H1 (cell line): Measurements from ENCODE around the gene GALNT2. TPM values are rescaled to one million over a fixed set of nuclear protein-coding genes. Genes with fewer than 3 reads are reported as not detected.

Experiments used
- CTCF ChIA-PET: fragments of 300-600 bp; sonication (Branson Sonifier 250); formaldehyde crosslinking; loops from one replicate; lab custom pipeline; 2021; ENCODE audit not compliant: partially characterized antibody; lab: Charles Lee
- POLR2A ChIA-PET: fragments of 300-600 bp; sonication (Branson Sonifier 250); formaldehyde crosslinking; loops from one replicate; lab custom pipeline; 2021; ENCODE audit warnings: inconsistent platforms; ENCODE audit not compliant: partially characterized antibody; lab: Charles Lee
- DNase-seq, 2 experiments: peaks; one replicate each; pipeline versions ENCODE4 v3.0.0 to v3.0.0-alpha.2; 2010 to 2022; ENCODE audit warnings: low spot score in 2 of 2, low read depth in 1 of 2, mixed read lengths in 1 of 2
- FAIRE-seq: peaks from 2 replicates; lab custom pipeline; 2011; peaks lifted over from hg19 to GRCh38; lab: Jason Lieb, UNC
- H2AFZ ChIP-seq: 2 replicates; pipeline ENCODE4 v1.8.1; 2012; ENCODE audit warnings: low read length, inconsistent platforms
- H2AK5ac ChIP-seq: 2 replicates; pipeline ENCODE4 v1.6.1; 2013; ENCODE audit warnings: low read depth, low read length
- H2BK120ac ChIP-seq: replicated peaks from 2 replicates; pipeline ENCODE3; 2013; ENCODE audit warnings: low read depth, low read length, inconsistent platforms
- H2BK12ac ChIP-seq: 2 replicates; pipeline ENCODE4 v1.6.1; 2013; ENCODE audit warnings: low read depth, low read length
- H2BK15ac ChIP-seq: 2 replicates; pipeline ENCODE4 v1.6.1; 2013; ENCODE audit warnings: low read length
- H2BK20ac ChIP-seq: 2 replicates; pipeline ENCODE4 v1.6.1; 2013; ENCODE audit warnings: low read length
- H2BK5ac ChIP-seq: 2 replicates; pipeline ENCODE4 v1.6.1; 2013; ENCODE audit warnings: low read depth, low read length
- H3K14ac ChIP-seq: 2 replicates; pipeline ENCODE4 v1.6.1; 2013; ENCODE audit warnings: inconsistent platforms; ENCODE audit not compliant: insufficient read length
- H3K18ac ChIP-seq: 2 replicates; pipeline ENCODE4 v1.6.1; 2013; ENCODE audit warnings: low read length; ENCODE audit errors: extremely low read depth
- H3K23ac ChIP-seq: 2 replicates; pipeline ENCODE4 v1.6.1; 2013; ENCODE audit warnings: inconsistent platforms; ENCODE audit not compliant: insufficient read length
- H3K23me2 ChIP-seq: 2 replicates; pipeline ENCODE4 v1.6.1; 2013; ENCODE audit warnings: low read depth, low read length
- H3K27ac ChIP-seq: 2 replicates; pipeline ENCODE4 v1.6.1; 2011; ENCODE audit warnings: low read depth, low read length, inconsistent platforms
- H3K27me3 ChIP-seq, 4 experiments: replicated peaks in 1 of 4; 1 replicate in 1 of 4; 2 replicates in 3 of 4; pipeline versions ENCODE4 v1.6.1 to v1.8.1; 2011 to 2013; ENCODE audit warnings: low read length in 3 of 4, mild to moderate bottlenecking in 3 of 4, inconsistent platforms in 2 of 4, mixed read lengths in 2 of 4, moderate library complexity in 1 of 4; ENCODE audit not compliant: control insufficient read depth in 3 of 4, insufficient read depth in 3 of 4; ENCODE audit errors: extremely low read depth in 1 of 4
- H3K36me3 ChIP-seq, 4 experiments: 2 replicates each; pipeline versions ENCODE4 v1.6.1 to v1.8.1; 2011 to 2013; ENCODE audit warnings: mild to moderate bottlenecking in 4 of 4, low read length in 3 of 4, moderate library complexity in 2 of 4, control low read depth in 1 of 4, inconsistent platforms in 1 of 4; ENCODE audit not compliant: insufficient read depth in 4 of 4, control insufficient read depth in 2 of 4
- H3K4ac ChIP-seq: replicated peaks from 2 replicates; pipeline ENCODE3; 2013; ENCODE audit warnings: low read length, low read depth, mixed read lengths, inconsistent platforms; ENCODE audit not compliant: insufficient read length
- H3K4me1 ChIP-seq, 4 experiments: replicated peaks in 1 of 4; 1 replicate in 1 of 4; 2 replicates in 3 of 4; pipeline versions ENCODE4 v1.6.1 to v1.8.1; 2011 to 2013; ENCODE audit warnings: low read length in 3 of 4, inconsistent platforms in 2 of 4, mixed read lengths in 1 of 4; ENCODE audit not compliant: insufficient read depth in 4 of 4, control insufficient read depth in 3 of 4
- H3K4me2 ChIP-seq, 2 experiments: 2 replicates each; pipeline versions ENCODE4 v1.6.1 to v1.8.1; 2011 to 2013; ENCODE audit warnings: low read depth in 2 of 2, low read length in 2 of 2, control low read depth in 1 of 2, inconsistent platforms in 1 of 2, mild to moderate bottlenecking in 1 of 2; ENCODE audit not compliant: insufficient read depth in 1 of 2
- H3K4me3 ChIP-seq, 4 experiments: fragments of 200-600, 300-600 bp in 1 of 4; sonication (generic), shearing (Covaris generic), sonication (Bioruptor Twin) in 1 of 4; 2 replicates each; pipeline versions ENCODE4 v1.5.1 to v1.8.1; 2011 to 2016; ENCODE audit warnings: low read length in 4 of 4, low read depth in 3 of 4, control low read depth in 2 of 4, inconsistent platforms in 2 of 4, mild to moderate bottlenecking in 2 of 4, mixed read lengths in 1 of 4, moderate library complexity in 1 of 4; ENCODE audit not compliant: insufficient read depth in 2 of 4; ENCODE audit errors: extremely low read depth in 1 of 4
- H3K56ac ChIP-seq: replicated peaks from 2 replicates; pipeline ENCODE3; 2013; ENCODE audit warnings: low read depth, mild to moderate bottlenecking, mixed read lengths, low read length, inconsistent platforms; ENCODE audit not compliant: insufficient read length
- H3K79me1 ChIP-seq: 2 replicates; pipeline ENCODE4 v1.6.1; 2013; ENCODE audit warnings: low read depth, low read length, control low read depth
- H3K79me2 ChIP-seq, 2 experiments: 2 replicates each; pipeline versions ENCODE4 v1.6.1 to v1.8.1; 2012 to 2013; ENCODE audit warnings: low read length in 2 of 2, mild to moderate bottlenecking in 2 of 2, inconsistent platforms in 1 of 2; ENCODE audit not compliant: insufficient read depth in 2 of 2, control insufficient read depth in 1 of 2
- H3K9ac ChIP-seq, 4 experiments: replicated peaks in 1 of 4; 1 replicate in 1 of 4; 2 replicates in 3 of 4; pipeline versions ENCODE4 v1.6.1 to v1.8.1; 2011 to 2013; ENCODE audit warnings: low read depth in 3 of 4, low read length in 3 of 4, control low read depth in 2 of 4, mild to moderate bottlenecking in 2 of 4, moderate library complexity in 2 of 4, inconsistent platforms in 1 of 4; ENCODE audit errors: extremely low read depth in 1 of 4
- H3K9me3 ChIP-seq, 2 experiments: 2 replicates each; pipeline versions ENCODE4 v1.6.1 to v1.8.1; 2012 to 2013; ENCODE audit warnings: mild to moderate bottlenecking in 2 of 2, moderate library complexity in 2 of 2, control low read depth in 1 of 2, inconsistent platforms in 1 of 2, low read depth in 1 of 2, low read length in 1 of 2, mixed read lengths in 1 of 2; ENCODE audit not compliant: insufficient read depth in 2 of 2
- H4K20me1 ChIP-seq, 2 experiments: replicated peaks in 1 of 2; 2 replicates each; pipeline versions ENCODE3 to v1.8.1; 2011 to 2013; ENCODE audit warnings: inconsistent platforms in 2 of 2, low read length in 2 of 2, mild to moderate bottlenecking in 1 of 2; ENCODE audit not compliant: insufficient read depth in 2 of 2, control insufficient read depth in 1 of 2
- H4K5ac ChIP-seq: 2 replicates; pipeline ENCODE4 v1.6.1; 2013; ENCODE audit warnings: low read length, low read depth, mixed read lengths, inconsistent platforms; ENCODE audit not compliant: insufficient read length
- H4K8ac ChIP-seq: 2 replicates; pipeline ENCODE4 v1.8.0; 2013; ENCODE audit warnings: mild to moderate bottlenecking, moderate library complexity, low read length, inconsistent platforms; ENCODE audit not compliant: insufficient read depth; ENCODE audit errors: extremely low read depth
- H4K91ac ChIP-seq: replicated peaks from 2 replicates; pipeline ENCODE3; 2013; ENCODE audit warnings: low read length, mixed read lengths, inconsistent platforms; ENCODE audit not compliant: insufficient read length
- BACH1 ChIP-seq: IDR thresholded peaks from 2 replicates; pipeline ENCODE4 v1.6.1; 2012; ENCODE audit warnings: low read length, improper control_type of control experiment
- BRCA1 ChIP-seq: IDR thresholded peaks from 2 replicates; pipeline ENCODE4 v1.6.1; 2012; ENCODE audit warnings: low read depth, low read length, improper control_type of control experiment
- CBX5 ChIP-seq: fragments of 300-800, 300-1000 bp; sonication (generic); IDR thresholded peaks from 2 replicates; pipeline ENCODE4 v1.7.1; 2016; ENCODE audit warnings: antibody characterized with exemption, low read length, low read depth
- CEBPB ChIP-seq: IDR thresholded peaks from 2 replicates; pipeline ENCODE4 v1.6.1; 2012; ENCODE audit warnings: low read depth, low read length
- CREB1 ChIP-seq: IDR thresholded peaks from 2 replicates; pipeline ENCODE4 v1.6.1; 2012; ENCODE audit warnings: inconsistent platforms
- GTF2F1 ChIP-seq: IDR thresholded peaks from 2 replicates; pipeline ENCODE4 v1.6.1; 2012; ENCODE audit warnings: low read depth, low read length, improper control_type of control experiment, borderline replicate concordance
- KDM1A ChIP-seq: fragments of 200-600, 300-600 bp; sonication (generic); IDR thresholded peaks from 2 replicates; pipeline ENCODE4 v1.7.1; 2016; ENCODE audit warnings: mild to moderate bottlenecking, low read length, borderline replicate concordance
- NRF1 ChIP-seq: IDR thresholded peaks from 2 replicates; pipeline ENCODE4 v1.6.1; 2011; ENCODE audit warnings: mild to moderate bottlenecking, low read depth, low read length, improper control_type of control experiment
- SIRT6 ChIP-seq: IDR thresholded peaks from one replicate; pipeline ENCODE4 v1.7.1; 2012; ENCODE audit warnings: low read length, inconsistent platforms
- SIX5 ChIP-seq: IDR thresholded peaks from 2 replicates; pipeline ENCODE4 v1.6.1; 2011; ENCODE audit warnings: mild to moderate bottlenecking, low read depth, low read length
- SUZ12 ChIP-seq: fragments of 200-600 bp; sonication (generic); IDR thresholded peaks from 2 replicates; pipeline ENCODE4 v1.6.1; 2012; ENCODE audit warnings: mild to moderate bottlenecking, inconsistent platforms, low read length, moderate library complexity, mixed read lengths
- TCF12 ChIP-seq: IDR thresholded peaks from 2 replicates; pipeline ENCODE4 v1.6.1; 2011; ENCODE audit warnings: low read depth, mild to moderate bottlenecking, low read length
- YY1 ChIP-seq: IDR thresholded peaks from 2 replicates; pipeline ENCODE4 v1.6.1; 2011; ENCODE audit warnings: low read depth, mild to moderate bottlenecking, low read length
- WGBS, 2 experiments: shearing (Covaris generic) in 1 of 2; methylation state at CpG; one replicate each; pipeline versions ENCODE4 v1.1.6 to v1.1.7; 2013 to 2015; ENCODE audit warnings: low lambda C conversion rate in 2 of 2, mixed read lengths in 2 of 2, inconsistent platforms in 1 of 2, low coverage in 1 of 2, missing lambda C conversion rate in 1 of 2; ENCODE audit not compliant: insufficient replicate concordance in 2 of 2, insufficient coverage in 1 of 2, insufficient read length in 1 of 2; ENCODE audit errors: extremely low coverage in 1 of 2, missing lambda C conversion rate in 1 of 2; 5-methylcytosine and 5-hydroxymethylcytosine counted together
- polyA plus RNA-seq, 7 experiments: library from polyadenylated mRNA; depleted of rRNA in 3 of 7; stranded (reverse) in 5 of 7; unstranded in 2 of 7; fragments of >200 nt in 5 of 7; fragments of 200-250 nt in 2 of 7; gene quantifications; 1 replicate in 5 of 7; 2 replicates in 1 of 7; 4 replicates in 1 of 7; pipeline versions ENCODE4 v1.2.1 to v1.2.3, GENCODE V29; 2011 to 2013; ENCODE audit warnings: missing spikeins in 2 of 7, mixed read lengths in 2 of 7
- total RNA-seq: library from RNA; stranded (reverse); fragmentation: NEBNext Ultra II Directional; extraction: Animal tissue kit (Norgen Biotek cat#: 25700); gene quantifications from 2 replicates; pipeline ENCODE4 v1.2.1, GENCODE V29; 2021

Gene GALNT2
- total and polyA plus RNA-seq, 2 of the 8 experiments (the other 6 are each of a cell fraction or from before 2014, with no cell fraction given): 34.5 to 75.3 TPM

- no peak overlapping the region for H3K23ac ChIP-seq
- no peak overlapping the region for H3K56ac ChIP-seq
- H2BK12ac ChIP-seq: no peak overlapping the region
- no peak overlapping the region for H3K18ac ChIP-seq
- no peak overlapping the region for H3K9ac ChIP-seq
- peaks cover 0 to 3% (median 1%) of the 10 kb centered on the region in 4 experiments; a peak in 5 of 7 replicates for H3K4me1 ChIP-seq
- H4K91ac ChIP-seq: no peak overlapping the region
- ChIA-PET CTCF (interaction anchor here (0.6 to 1.8 kb wide), 9 partner anchors 9 to 620 kb away, joined by 3 to 11 read pairs (median 3); no protein-coding TSS in a partner anchor), POLR2A (interaction anchor here (0.6 to 1.4 kb wide), 2 partner anchors 10 to 144 kb away, joined by 3 read pairs; no protein-coding TSS in a partner anchor)
- no peak overlapping the region for H2BK5ac ChIP-seq
- DNase-seq: no peak
- no peaks in the 10 kb centered on the region for H3K36me3 ChIP-seq
- H3K4ac ChIP-seq: no peak overlapping the region
- H3K23me2 ChIP-seq: no peaks in the 10 kb centered on the region
- H2BK15ac ChIP-seq: no peak overlapping the region
- 0 out of 4 replicates have a peak, but pooled peaks cover 0 to 3% of the 10 kb centered on the region in 2 experiments for H3K79me2 ChIP-seq
- peaks cover 0 to 1% of the 10 kb centered on the region in 2 experiments for H4K20me1 ChIP-seq
- H3K4me2 ChIP-seq: no peak overlapping the region
- no peak for FAIRE-seq
- H2BK120ac ChIP-seq: no peak overlapping the region
- no peak overlapping the region for H2BK20ac ChIP-seq
- no peaks in the 10 kb centered on the region for H3K27me3 ChIP-seq
- WGBS, 2 experiments: 93% methylated on average over 18 of the region's 18 CpGs; no CpG with 5 or more reads in 1 of the 2 experiments
- peaks cover 3% of the 10 kb centered on the region for H3K79me1 ChIP-seq
- H2AFZ ChIP-seq: no peak overlapping the region
- H2AK5ac ChIP-seq: no peak overlapping the region
- no peaks in the 10 kb centered on the region for H3K9me3 ChIP-seq
- H3K14ac ChIP-seq: no peak overlapping the region
- H4K8ac ChIP-seq: no peak overlapping the region
- no peak overlapping the region for H3K4me3 ChIP-seq
- no peak overlapping the region for H3K27ac ChIP-seq
- no peak overlapping the region for H4K5ac ChIP-seq
- TF ChIP-seq SIX5 (no peak), BACH1 (no peak), SIRT6 (no peak), CEBPB (no peak), TCF12 (no peak), KDM1A (no peak), NRF1 (no peak), GTF2F1 (no peak), BRCA1 (no peak), YY1 (no peak), CREB1 (no peak), CBX5 (no peak), SUZ12 (no peak)
Observed at GRCh38 chr1:230224101-230224960, 157.3 kb downstream of the GALNT2 start.
